ENCODE measurements around the gene LDAH. TPM values are rescaled to one million over a fixed set of nuclear protein-coding genes. Genes with fewer than 3 reads are reported as not detected.

LDAH gene
- total RNA-seq, 2 experiments from 2014 or later, result 31.1 to 37.6 TPM

- CTCF ChIA-PET, result interaction anchor here (0.5 to 8.3 kb wide), 28 partner anchors 8 to 312 kb away, joined by 3 to 72 read pairs (median 4); partner anchors contain the start of genes LDAH and RHOB
- no peaks in the 10 kb centered on the region for H3K36me3 Mint-ChIP-seq (ENCODE audit: low read depth)
- peak; percentile 83 for DNase-seq
- H3K27ac Mint-ChIP-seq, result peak within 1 kb of the TSS; percentile 77
- H3K4me1 Mint-ChIP-seq (ENCODE audit: low read depth), result peaks cover 20% of the 10 kb centered on the region
- intact Hi-C loops (cut with micrococcal nuclease), result loop anchor here (1.0 to 10.0 kb wide), 8 partner anchors 171 to 1306 kb away; partner anchors contain the start of genes LAPTM4A, RHOB and TTC32
- H3K9me3 Mint-ChIP-seq, result no peaks in the 10 kb centered on the region
- H3K27me3 Mint-ChIP-seq (ENCODE audit: low read depth), result no peaks in the 10 kb centered on the region
- H3K4me3 Mint-ChIP-seq, result peak within 1 kb of the TSS; percentile 77
Measured at GRCh38 chr2:20650877-20651730, 171.8 kb downstream of the LDAH start, which contains the start of gene HS1BP3. Gene HS1BP3 (minus strand): TSS chr2:20651098. CDS start chr2:20651063, 35 bp downstream.

GRCh38 chr2:20650393-20650876 is 172.5 kb downstream of the LDAH start:
- DNase-seq, result peak; percentile 23
- intact Hi-C loops (cut with micrococcal nuclease), result loop anchor here (2.0 to 10.0 kb wide), 2 partner anchors 750 to 1306 kb away; partner anchors contain the start of gene TTC32
- Mint-ChIP-seq H3K4me3 (peak overlapping the region; percentile 75), H3K4me1 (ENCODE audit: low read depth) (peaks cover 20% of the 10 kb centered on the region), H3K9me3 (no peaks in the 10 kb centered on the region), H3K27ac (no peak overlapping the region), H3K27me3 (ENCODE audit: low read depth) (no peaks in the 10 kb centered on the region), H3K36me3 (ENCODE audit: low read depth) (no peaks in the 10 kb centered on the region)
- CTCF ChIA-PET, result interaction anchor here (0.8 to 8.3 kb wide), 16 partner anchors 11 to 313 kb away, joined by 3 to 72 read pairs (median 5); partner anchors contain the start of genes LDAH and RHOB

- intact Hi-C loops (cut with micrococcal nuclease), result loop anchor here (2.0 to 10.0 kb wide), 3 partner anchors 635 to 1305 kb away; partner anchors contain the start of genes MATN3 and TTC32
Measured at GRCh38 chr2:20649976-20650375, 172.9 kb downstream of the LDAH start.

GRCh38 chr2:20649576-20649975 is 173.3 kb downstream of the LDAH start:
- no peaks in the 10 kb centered on the region for H3K27me3 Mint-ChIP-seq (ENCODE audit: low read depth)
- peaks cover 20% of the 10 kb centered on the region for H3K4me1 Mint-ChIP-seq (ENCODE audit: low read depth)
- H3K36me3 Mint-ChIP-seq (ENCODE audit: low read depth), result peaks cover 2% of the 10 kb centered on the region
- CTCF ChIA-PET, result interaction anchor here (0.8 to 8.3 kb wide), 8 partner anchors 10 to 314 kb away, joined by 3 to 72 read pairs (median 6); partner anchors contain the start of gene RHOB
- no peak for DNase-seq
- intact Hi-C loops (cut with micrococcal nuclease), result loop anchor here (10.0 kb wide), 1 partner anchor 635 kb away; the partner anchor contains the start of gene MATN3
- no peaks in the 10 kb centered on the region for H3K9me3 Mint-ChIP-seq
- H3K4me3 Mint-ChIP-seq, result peak overlapping the region; percentile 75
- no peak overlapping the region for H3K27ac Mint-ChIP-seq

More at GRCh38 chr2:20649976-20650375, 172.9 kb downstream of the LDAH start:
- no peaks in the 10 kb centered on the region for H3K9me3 Mint-ChIP-seq
- DNase-seq, result no peak
- CTCF ChIA-PET, result interaction anchor here (0.8 to 8.3 kb wide), 12 partner anchors 10 to 313 kb away, joined by 3 to 72 read pairs (median 6); partner anchors contain the start of gene RHOB
- H3K4me1 Mint-ChIP-seq (ENCODE audit: low read depth), result peaks cover 20% of the 10 kb centered on the region
- peak overlapping the region; percentile 75 for H3K4me3 Mint-ChIP-seq
- no peaks in the 10 kb centered on the region for H3K27me3 Mint-ChIP-seq (ENCODE audit: low read depth)
- peaks cover under 1% of the 10 kb centered on the region for H3K36me3 Mint-ChIP-seq (ENCODE audit: low read depth)
- H3K27ac Mint-ChIP-seq, result no peak overlapping the region

GRCh38 chr2:20648831-20649230 is 174.1 kb downstream of the LDAH start:
- CTCF ChIA-PET, result interaction anchor here (1.1 to 8.3 kb wide), 5 partner anchors 12 to 238 kb away, joined by 3 to 72 read pairs (median 4); no protein-coding TSS in a partner anchor
- no peaks in the 10 kb centered on the region for H3K27me3 Mint-ChIP-seq (ENCODE audit: low read depth)
- no peak overlapping the region for H3K27ac Mint-ChIP-seq
- intact Hi-C loops (cut with micrococcal nuclease), result loop anchor here (10.0 kb wide), 1 partner anchor 634 kb away; the partner anchor contains the start of gene MATN3
- DNase-seq, result no peak
- no peak overlapping the region for H3K4me3 Mint-ChIP-seq
- peaks cover 20% of the 10 kb centered on the region for H3K4me1 Mint-ChIP-seq (ENCODE audit: low read depth)
- H3K9me3 Mint-ChIP-seq, result no peaks in the 10 kb centered on the region
- peaks cover 6% of the 10 kb centered on the region for H3K36me3 Mint-ChIP-seq (ENCODE audit: low read depth)

GRCh38 chr2:20648206-20648605 is 174.7 kb downstream of the LDAH start:
- CTCF ChIA-PET, result interaction anchor here (1.1 to 8.3 kb wide), 4 partner anchors 12 to 237 kb away, joined by 3 to 72 read pairs (median 4); no protein-coding TSS in a partner anchor
- Mint-ChIP-seq H3K27me3 (ENCODE audit: low read depth) (no peaks in the 10 kb centered on the region), H3K9me3 (no peaks in the 10 kb centered on the region), H3K4me1 (ENCODE audit: low read depth) (peaks cover 20% of the 10 kb centered on the region), H3K36me3 (ENCODE audit: low read depth) (peaks cover 6% of the 10 kb centered on the region), H3K27ac (no peak overlapping the region), H3K4me3 (no peak overlapping the region)
- no peak for DNase-seq
- intact Hi-C loops (cut with micrococcal nuclease), result loop anchor here (10.0 kb wide), 1 partner anchor 633 kb away; the partner anchor contains the start of gene MATN3

- no peak overlapping the region for H3K27ac Mint-ChIP-seq
- H3K36me3 Mint-ChIP-seq (ENCODE audit: low read depth), result peaks cover 6% of the 10 kb centered on the region
- intact Hi-C loops (cut with micrococcal nuclease), result loop anchor here (10.0 kb wide), 1 partner anchor 633 kb away; the partner anchor contains the start of gene MATN3
- CTCF ChIA-PET, result interaction anchor here (8.3 kb wide), 1 partner anchor 14 kb away, joined by 72 read pairs; no protein-coding TSS in a partner anchor
- peaks cover 20% of the 10 kb centered on the region for H3K4me1 Mint-ChIP-seq (ENCODE audit: low read depth)
- no peak overlapping the region for H3K4me3 Mint-ChIP-seq
- DNase-seq, result no peak
- H3K9me3 Mint-ChIP-seq, result no peaks in the 10 kb centered on the region
- no peaks in the 10 kb centered on the region for H3K27me3 Mint-ChIP-seq (ENCODE audit: low read depth)
Measured at GRCh38 chr2:20647738-20648137, 175.2 kb downstream of the LDAH start.

- Mint-ChIP-seq H3K36me3 (ENCODE audit: low read depth) (peaks cover 6% of the 10 kb centered on the region), H3K27me3 (ENCODE audit: low read depth) (no peaks in the 10 kb centered on the region), H3K9me3 (no peaks in the 10 kb centered on the region), H3K4me3 (no peak overlapping the region), H3K27ac (no peak overlapping the region), H3K4me1 (ENCODE audit: low read depth) (peaks cover 20% of the 10 kb centered on the region)
- intact Hi-C loops (cut with micrococcal nuclease), result loop anchor here (10.0 kb wide), 1 partner anchor 632 kb away; the partner anchor contains the start of gene MATN3
- DNase-seq, result no peak
- CTCF ChIA-PET, result interaction anchor here (8.3 kb wide), 1 partner anchor 14 kb away, joined by 72 read pairs; no protein-coding TSS in a partner anchor
Measured at GRCh38 chr2:20647211-20647610, 175.7 kb downstream of the LDAH start.

- no peak overlapping the region for H3K27ac Mint-ChIP-seq
- H3K36me3 Mint-ChIP-seq (ENCODE audit: low read depth), result peaks cover 6% of the 10 kb centered on the region
- no peaks in the 10 kb centered on the region for H3K9me3 Mint-ChIP-seq
- H3K4me1 Mint-ChIP-seq (ENCODE audit: low read depth), result peaks cover 18% of the 10 kb centered on the region
- intact Hi-C loops (cut with micrococcal nuclease), result loop anchor here (10.0 kb wide), 1 partner anchor 632 kb away; the partner anchor contains the start of gene MATN3
- CTCF ChIA-PET, result interaction anchor here (8.3 kb wide), 1 partner anchor 15 kb away, joined by 72 read pairs; no protein-coding TSS in a partner anchor
- no peak overlapping the region for H3K4me3 Mint-ChIP-seq
- no peak for DNase-seq
- no peaks in the 10 kb centered on the region for H3K27me3 Mint-ChIP-seq (ENCODE audit: low read depth)
Measured at GRCh38 chr2:20646446-20646845, 176.5 kb downstream of the LDAH start.

- Mint-ChIP-seq H3K9me3 (no peaks in the 10 kb centered on the region), H3K36me3 (ENCODE audit: low read depth) (peaks cover 6% of the 10 kb centered on the region), H3K4me1 (ENCODE audit: low read depth) (peaks cover 18% of the 10 kb centered on the region), H3K27me3 (ENCODE audit: low read depth) (no peaks in the 10 kb centered on the region), H3K4me3 (no peak overlapping the region), H3K27ac (no peak overlapping the region)
- intact Hi-C loops (cut with micrococcal nuclease), result loop anchor here (10.0 kb wide), 1 partner anchor 631 kb away; the partner anchor contains the start of gene MATN3
- CTCF ChIA-PET, result no interaction called here
- DNase-seq, result no peak
Measured at GRCh38 chr2:20645761-20646160, 177.1 kb downstream of the LDAH start.

- Mint-ChIP-seq H3K4me3 (no peak overlapping the region), H3K36me3 (ENCODE audit: low read depth) (peaks cover 6% of the 10 kb centered on the region), H3K27ac (no peak overlapping the region), H3K9me3 (no peaks in the 10 kb centered on the region), H3K27me3 (ENCODE audit: low read depth) (no peaks in the 10 kb centered on the region), H3K4me1 (ENCODE audit: low read depth) (peaks cover 15% of the 10 kb centered on the region)
- intact Hi-C loops (cut with micrococcal nuclease), result loop anchor here (10.0 kb wide), 1 partner anchor 630 kb away; the partner anchor contains the start of gene MATN3
- CTCF ChIA-PET, result no interaction called here
- no peak for DNase-seq
Measured at GRCh38 chr2:20645301-20645701, 177.6 kb downstream of the LDAH start.
